WTC11 (cell line): ENCODE measurements around the gene APOL1. TPM values are rescaled to one million over a fixed set of nuclear protein-coding genes. Genes with fewer than 3 reads are reported as not detected.

ENCODE experiments used
- ATAC-seq: fragments of 200-7000 bp; cut with Tn5 transposase; 2 replicates; pipeline ENCODE4 v1.10.0; 2021; ENCODE audit warnings: mild to moderate bottlenecking, moderate library complexity
- CTCF ChIA-PET: fragments of 300-600 bp; sonication (Branson Sonifier 250); formaldehyde crosslinking; loops from one replicate; lab custom pipeline; 2021; ENCODE audit warnings: antibody characterized with exemption; lab: Charles Lee
- POLR2A ChIA-PET: fragments of 350-600 bp; sonication (Branson Sonifier 250); formaldehyde crosslinking; loops from one replicate; lab custom pipeline; 2021; ENCODE audit warnings: antibody characterized with exemption; lab: Charles Lee
- DNase-seq: peaks from one replicate; pipeline ENCODE4 v3.0.0; 2021; ENCODE audit warnings: low spot score
- H3K27ac Mint-ChIP-seq: 2 replicates; pipeline ENCODE4 v1.8.0; 2021; ENCODE audit warnings: mixed read lengths
- H3K27me3 Mint-ChIP-seq: 2 replicates; pipeline ENCODE4 v1.8.0; 2021; ENCODE audit warnings: low read depth, mild to moderate bottlenecking, moderate library complexity, mixed read lengths
- H3K36me3 Mint-ChIP-seq: 2 replicates; pipeline ENCODE4 v1.8.0; 2021; ENCODE audit warnings: mixed read lengths
- H3K4me1 Mint-ChIP-seq: 2 replicates; pipeline ENCODE4 v1.8.0; 2022; ENCODE audit warnings: mixed read lengths
- H3K4me3 Mint-ChIP-seq: 2 replicates; pipeline ENCODE4 v1.8.0; 2021; ENCODE audit warnings: mild to moderate bottlenecking, moderate library complexity, mixed read lengths
- H3K9me3 Mint-ChIP-seq: 2 replicates; pipeline ENCODE4 v1.8.0; 2021; ENCODE audit warnings: mixed read lengths
- FOXP1 ChIP-seq: sonication (generic); formaldehyde crosslinking; IDR thresholded peaks from 2 replicates; pipeline ENCODE4 v1.8.0; 2022; ENCODE audit warnings: missing genetic modification reagents, mild to moderate bottlenecking, moderate library complexity, borderline replicate concordance
- FOXP4 ChIP-seq: sonication (generic); formaldehyde crosslinking; IDR thresholded peaks from 2 replicates; pipeline ENCODE4 v1.8.0; 2022; ENCODE audit warnings: mild to moderate bottlenecking, missing genetic modification reagents
- OVOL2 ChIP-seq: fragments of 250-450 bp; sonication (Bioruptor Pico); IDR thresholded peaks from 2 replicates; pipeline ENCODE4 v1.9.0; 2021; ENCODE audit warnings: mild to moderate bottlenecking, borderline replicate concordance
- RORB ChIP-seq: fragments of 250-450 bp; sonication (Bioruptor Pico); IDR thresholded peaks from 2 replicates; pipeline ENCODE4 v1.9.0; 2021; ENCODE audit warnings: mild to moderate bottlenecking
- ZNF121 ChIP-seq: sonication (generic); formaldehyde crosslinking; IDR thresholded peaks from 2 replicates; pipeline ENCODE4 v1.8.0; 2023; ENCODE audit warnings: missing genetic modification reagents
- ZNF281 ChIP-seq: sonication (generic); formaldehyde crosslinking; IDR thresholded peaks from 2 replicates; pipeline ENCODE4 v1.8.0; 2023; ENCODE audit warnings: mild to moderate bottlenecking, missing genetic modification reagents
- ZNF416 ChIP-seq: fragments of 250-450 bp; sonication (Bioruptor Pico); IDR thresholded peaks from 2 replicates; pipeline ENCODE4 v1.9.0; 2021; ENCODE audit warnings: mild to moderate bottlenecking, inconsistent platforms
- total RNA-seq: library from RNA; stranded (reverse); gene quantifications from 3 replicates; pipeline ENCODE4 v1.2.3, GENCODE V29; 2021
- TF ChIP-seq, protein P1 (sequence below): fragments of 250-450 bp; sonication (Bioruptor Pico); IDR thresholded peaks from 2 replicates; pipeline ENCODE4 v1.9.0; 2021; ENCODE audit warnings: mild to moderate bottlenecking
- TF ChIP-seq, protein P2 (sequence below): sonication (generic); formaldehyde crosslinking; IDR thresholded peaks from 2 replicates; pipeline ENCODE4 v1.8.1; 2022; ENCODE audit warnings: mild to moderate bottlenecking, missing genetic modification reagents, moderate library complexity, borderline replicate concordance
- TF ChIP-seq, protein P3 (sequence below): sonication (generic); formaldehyde crosslinking; IDR thresholded peaks from 2 replicates; pipeline ENCODE4 v1.8.0; 2023; ENCODE audit warnings: missing genetic modification reagents, mild to moderate bottlenecking, borderline replicate concordance

The APOL1 gene
- total RNA-seq, 1 experiment from 2014 or later = 0.35 TPM

- ChIA-PET CTCF (interaction anchor here (1.0 to 1.7 kb wide), 3 partner anchors 9 to 175 kb away, joined by 4 to 5 read pairs (median 4); no protein-coding TSS in a partner anchor), POLR2A (no interaction called here)
- H3K27ac Mint-ChIP-seq = no peak overlapping the region
- ATAC-seq (no peak), DNase-seq (no peak)
- H3K4me1 Mint-ChIP-seq = no peaks in the 10 kb centered on the region
- TF ChIP-seq, protein P1, sequence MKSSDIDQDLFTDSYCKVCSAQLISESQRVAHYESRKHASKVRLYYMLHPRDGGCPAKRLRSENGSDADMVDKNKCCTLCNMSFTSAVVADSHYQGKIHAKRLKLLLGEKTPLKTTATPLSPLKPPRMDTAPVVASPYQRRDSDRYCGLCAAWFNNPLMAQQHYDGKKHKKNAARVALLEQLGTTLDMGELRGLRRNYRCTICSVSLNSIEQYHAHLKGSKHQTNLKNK = no peak
- TF ChIP-seq ZNF121 (CRISPR knock-in tag) (no peak), OVOL2 (CRISPR knock-in tag) (no peak), FOXP1 (CRISPR knock-in tag) (no peak), ZNF416 (CRISPR knock-in tag) (no peak), ZNF281 (CRISPR knock-in tag) (no peak)
- H3K4me3 Mint-ChIP-seq = no peak overlapping the region
- H3K36me3 Mint-ChIP-seq = peaks cover 88% of the 10 kb centered on the region
- H3K9me3 Mint-ChIP-seq = peaks cover 7% of the 10 kb centered on the region
- no peaks in the 10 kb centered on the region for H3K27me3 Mint-ChIP-seq
Observed at GRCh38 chr22:36295247-36295646, 42.3 kb downstream of the APOL1 start.

GRCh38 chr22:36296690-36297089, 43.8 kb downstream of the APOL1 start:
- CTCF ChIA-PET = interaction anchor here (3.4 kb wide), 1 partner anchor 10 kb away, joined by 16 read pairs; no protein-coding TSS in a partner anchor
- TF ChIP-seq OVOL2 (CRISPR knock-in tag) = no peak
- Mint-ChIP-seq H3K4me1 (no peaks in the 10 kb centered on the region), H3K27me3 (no peaks in the 10 kb centered on the region), H3K9me3 (peaks cover 5% of the 10 kb centered on the region), H3K4me3 (no peak overlapping the region), H3K27ac (no peak overlapping the region), H3K36me3 (peaks cover 88% of the 10 kb centered on the region)
- POLR2A ChIA-PET = no interaction called here
- DNase-seq (no peak), ATAC-seq (no peak)

DNA sequence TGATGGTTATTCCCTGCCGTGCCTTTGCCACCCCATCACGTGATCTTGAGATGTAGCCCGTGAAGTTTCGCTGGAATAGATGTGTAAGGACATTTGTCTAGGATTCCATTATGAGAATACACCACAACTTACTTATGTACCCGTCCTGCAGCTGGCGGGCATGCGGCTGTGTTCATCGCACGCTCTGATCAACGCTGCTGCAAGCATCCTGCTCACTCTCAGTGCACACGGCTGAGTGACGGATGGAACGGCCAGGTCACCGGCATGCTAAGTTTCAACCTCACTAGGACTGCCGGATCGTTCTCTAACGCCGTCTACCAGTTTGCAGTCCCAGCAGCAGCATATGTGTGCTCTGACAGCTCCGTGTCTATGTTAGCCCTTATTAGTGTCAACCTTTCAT, 44.6 kb downstream of the APOL1 start:
- H3K36me3 Mint-ChIP-seq = peaks cover 85% of the 10 kb centered on the region
- H3K9me3 Mint-ChIP-seq = no peaks in the 10 kb centered on the region
- ChIA-PET CTCF (interaction anchor here (3.4 kb wide), 1 partner anchor 11 kb away, joined by 16 read pairs; no protein-coding TSS in a partner anchor), POLR2A (interaction anchor here (0.5 kb wide), 1 partner anchor 113 kb away, joined by 3 read pairs; no protein-coding TSS in a partner anchor)
- DNase-seq (no peak), ATAC-seq (no peak)
- no peaks in the 10 kb centered on the region for H3K4me1 Mint-ChIP-seq
- H3K27ac Mint-ChIP-seq = no peak overlapping the region
- TF ChIP-seq FOXP4 (CRISPR knock-in tag) = no peak
- TF ChIP-seq, protein P2, sequence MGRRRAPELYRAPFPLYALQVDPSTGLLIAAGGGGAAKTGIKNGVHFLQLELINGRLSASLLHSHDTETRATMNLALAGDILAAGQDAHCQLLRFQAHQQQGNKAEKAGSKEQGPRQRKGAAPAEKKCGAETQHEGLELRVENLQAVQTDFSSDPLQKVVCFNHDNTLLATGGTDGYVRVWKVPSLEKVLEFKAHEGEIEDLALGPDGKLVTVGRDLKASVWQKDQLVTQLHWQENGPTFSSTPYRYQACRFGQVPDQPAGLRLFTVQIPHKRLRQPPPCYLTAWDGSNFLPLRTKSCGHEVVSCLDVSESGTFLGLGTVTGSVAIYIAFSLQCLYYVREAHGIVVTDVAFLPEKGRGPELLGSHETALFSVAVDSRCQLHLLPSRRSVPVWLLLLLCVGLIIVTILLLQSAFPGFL (CRISPR knock-in tag) = no peak
- TF ChIP-seq, protein P3, sequence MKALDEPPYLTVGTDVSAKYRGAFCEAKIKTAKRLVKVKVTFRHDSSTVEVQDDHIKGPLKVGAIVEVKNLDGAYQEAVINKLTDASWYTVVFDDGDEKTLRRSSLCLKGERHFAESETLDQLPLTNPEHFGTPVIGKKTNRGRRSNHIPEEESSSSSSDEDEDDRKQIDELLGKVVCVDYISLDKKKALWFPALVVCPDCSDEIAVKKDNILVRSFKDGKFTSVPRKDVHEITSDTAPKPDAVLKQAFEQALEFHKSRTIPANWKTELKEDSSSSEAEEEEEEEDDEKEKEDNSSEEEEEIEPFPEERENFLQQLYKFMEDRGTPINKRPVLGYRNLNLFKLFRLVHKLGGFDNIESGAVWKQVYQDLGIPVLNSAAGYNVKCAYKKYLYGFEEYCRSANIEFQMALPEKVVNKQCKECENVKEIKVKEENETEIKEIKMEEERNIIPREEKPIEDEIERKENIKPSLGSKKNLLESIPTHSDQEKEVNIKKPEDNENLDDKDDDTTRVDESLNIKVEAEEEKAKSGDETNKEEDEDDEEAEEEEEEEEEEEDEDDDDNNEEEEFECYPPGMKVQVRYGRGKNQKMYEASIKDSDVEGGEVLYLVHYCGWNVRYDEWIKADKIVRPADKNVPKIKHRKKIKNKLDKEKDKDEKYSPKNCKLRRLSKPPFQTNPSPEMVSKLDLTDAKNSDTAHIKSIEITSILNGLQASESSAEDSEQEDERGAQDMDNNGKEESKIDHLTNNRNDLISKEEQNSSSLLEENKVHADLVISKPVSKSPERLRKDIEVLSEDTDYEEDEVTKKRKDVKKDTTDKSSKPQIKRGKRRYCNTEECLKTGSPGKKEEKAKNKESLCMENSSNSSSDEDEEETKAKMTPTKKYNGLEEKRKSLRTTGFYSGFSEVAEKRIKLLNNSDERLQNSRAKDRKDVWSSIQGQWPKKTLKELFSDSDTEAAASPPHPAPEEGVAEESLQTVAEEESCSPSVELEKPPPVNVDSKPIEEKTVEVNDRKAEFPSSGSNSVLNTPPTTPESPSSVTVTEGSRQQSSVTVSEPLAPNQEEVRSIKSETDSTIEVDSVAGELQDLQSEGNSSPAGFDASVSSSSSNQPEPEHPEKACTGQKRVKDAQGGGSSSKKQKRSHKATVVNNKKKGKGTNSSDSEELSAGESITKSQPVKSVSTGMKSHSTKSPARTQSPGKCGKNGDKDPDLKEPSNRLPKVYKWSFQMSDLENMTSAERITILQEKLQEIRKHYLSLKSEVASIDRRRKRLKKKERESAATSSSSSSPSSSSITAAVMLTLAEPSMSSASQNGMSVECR (CRISPR knock-in tag) = no peak
- no peak for TF ChIP-seq RORB (CRISPR knock-in tag)
- no peak overlapping the region for H3K4me3 Mint-ChIP-seq
- no peaks in the 10 kb centered on the region for H3K27me3 Mint-ChIP-seq
